ENCODE measurements around the gene KIAA1328.
"Not testable (repeated sequence)": the region's sequence is repeated elsewhere in the genome, so short reads cannot be mapped to it uniquely, and the experiment has no call there.

KIAA1328 gene

DNA sequence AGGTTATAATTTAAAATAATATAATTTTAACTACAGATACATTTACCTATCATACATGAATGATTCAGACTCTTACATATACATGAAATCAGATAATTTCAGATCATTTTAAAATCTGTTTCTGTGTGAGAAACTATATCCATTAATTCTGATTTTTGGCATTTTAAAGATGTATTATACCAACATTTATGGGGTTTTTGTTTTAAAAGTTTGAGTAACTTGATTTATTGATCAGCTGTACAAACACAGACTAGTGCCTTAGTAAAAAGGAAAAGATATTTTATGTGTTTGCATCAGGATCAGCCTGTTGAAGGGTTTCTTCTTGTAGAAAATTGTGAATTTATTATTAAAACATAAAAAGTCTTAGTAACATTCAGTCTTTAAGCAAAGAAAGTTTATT is 59.9 kb downstream of the KIAA1328 start:
- DNase-seq = no peak

DNA sequence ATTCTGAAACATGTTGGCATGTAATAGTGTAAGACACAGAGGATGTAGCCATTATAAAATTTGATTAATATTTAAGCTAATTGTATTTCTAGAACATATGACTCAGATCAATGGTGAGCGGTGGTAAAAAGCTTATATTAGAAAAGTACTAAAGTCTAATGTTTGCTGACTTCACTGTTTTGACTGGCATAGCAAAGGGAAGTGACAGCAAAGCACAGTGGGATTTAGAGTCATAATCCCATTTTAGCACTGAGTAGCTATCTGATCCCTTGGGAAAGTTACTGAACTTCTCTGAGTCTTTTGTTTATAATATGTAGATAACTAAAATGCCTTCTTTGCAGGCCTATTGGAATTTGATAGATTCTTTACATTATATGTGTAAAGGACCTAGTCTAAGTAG is 60.4 kb downstream of the KIAA1328 start:
- DNase-seq = no peak

DNA sequence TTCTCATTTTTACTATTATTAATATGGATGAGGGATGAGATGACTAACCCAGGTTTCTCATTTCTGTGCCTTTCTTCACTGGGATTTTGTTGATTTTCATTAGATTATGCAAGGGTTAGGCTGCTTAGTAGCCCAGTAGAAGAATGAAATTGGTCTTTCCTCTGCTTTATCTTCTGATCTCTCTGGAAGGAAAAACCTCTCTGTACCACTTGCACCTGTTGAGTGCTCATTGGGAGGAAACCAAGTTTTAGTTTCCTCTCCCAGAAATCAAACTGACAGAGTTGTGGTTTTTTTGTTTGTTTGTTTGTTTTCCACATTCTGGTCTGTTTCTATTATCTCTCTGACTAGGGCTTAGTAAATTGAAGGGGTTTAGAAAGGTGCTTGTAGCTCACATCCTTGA is 60.8 kb downstream of the KIAA1328 start:
- DNase-seq = no peak

DNA sequence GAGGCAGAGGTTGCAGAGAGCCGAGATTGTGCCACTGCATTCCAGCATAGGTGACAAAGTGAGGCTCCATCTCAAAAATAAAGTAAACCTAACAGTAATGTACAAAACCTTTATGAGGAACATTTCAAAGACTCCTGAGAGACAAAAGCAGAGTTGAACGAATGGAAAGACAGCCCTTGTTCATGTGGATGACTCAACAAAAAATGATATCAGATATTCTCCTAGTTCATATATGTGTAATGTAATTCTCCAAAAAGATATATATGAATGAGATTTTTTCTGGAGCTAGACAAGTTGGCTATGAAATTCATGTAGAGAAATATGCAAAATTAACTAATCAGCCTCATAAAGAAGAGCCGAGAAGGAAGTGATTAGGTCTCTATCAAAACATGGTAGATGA is 61.7 kb downstream of the KIAA1328 start:
- no peak for DNase-seq

DNA sequence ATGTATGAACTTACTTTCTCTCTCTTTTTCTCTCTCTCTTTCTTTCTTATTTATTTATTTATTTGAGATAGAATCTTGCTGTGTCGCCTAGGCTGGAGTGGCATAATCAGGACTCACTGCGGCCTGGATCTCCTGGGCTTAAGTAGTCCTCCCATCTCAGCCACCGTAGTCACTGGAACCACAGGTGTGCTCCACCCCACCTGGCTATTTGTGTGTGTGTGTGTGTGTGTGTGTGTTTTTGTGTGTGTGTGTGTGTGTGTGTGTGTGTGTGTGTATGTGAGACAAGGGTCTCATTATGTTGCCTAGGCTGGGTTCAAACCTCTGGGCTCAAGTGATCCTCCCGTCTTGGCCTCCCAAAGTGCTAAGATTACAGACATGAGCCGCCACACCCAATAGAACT is 64.3 kb downstream of the KIAA1328 start:
- DNase-seq = no peak

DNA sequence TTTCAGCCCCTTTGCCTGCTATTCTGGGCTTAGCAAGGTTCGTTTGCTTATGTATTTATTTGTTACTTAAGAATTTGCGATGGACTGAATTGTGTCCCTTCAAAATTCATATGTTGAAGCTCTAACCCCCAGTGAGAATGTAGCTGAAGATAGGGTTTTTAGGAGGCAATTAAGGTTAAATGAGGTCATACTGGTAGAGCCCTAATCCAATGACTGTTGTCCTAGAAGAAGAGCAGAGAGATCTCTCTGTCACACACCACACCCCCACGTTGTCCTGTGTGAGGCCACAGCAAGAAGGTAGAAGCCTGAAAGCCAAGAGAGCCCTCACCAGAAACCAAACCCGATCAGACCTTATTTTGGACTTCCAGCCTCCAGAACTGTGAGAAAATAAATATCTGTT is 66.7 kb downstream of the KIAA1328 start:
- DNase-seq = no peak

DNA sequence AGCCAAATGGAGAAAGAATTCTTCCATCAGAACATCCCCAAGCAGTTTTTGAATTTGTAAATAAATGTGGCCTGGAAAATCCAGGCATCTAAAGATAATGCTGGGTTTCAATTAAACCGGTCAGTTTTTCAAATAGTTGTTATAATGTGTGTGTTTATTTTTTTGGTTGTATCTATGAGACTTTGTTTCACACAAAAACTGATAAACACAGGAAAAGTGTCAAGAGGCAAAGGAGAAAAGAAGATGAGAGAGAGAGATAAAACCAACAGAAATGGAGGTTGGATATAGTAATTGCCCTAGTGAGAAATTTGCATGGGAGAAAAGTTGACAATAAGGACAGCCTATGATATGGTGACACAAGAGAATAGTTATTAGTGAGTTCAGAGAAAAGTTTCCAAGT is 68.3 kb downstream of the KIAA1328 start:
- DNase-seq = no peak

DNA sequence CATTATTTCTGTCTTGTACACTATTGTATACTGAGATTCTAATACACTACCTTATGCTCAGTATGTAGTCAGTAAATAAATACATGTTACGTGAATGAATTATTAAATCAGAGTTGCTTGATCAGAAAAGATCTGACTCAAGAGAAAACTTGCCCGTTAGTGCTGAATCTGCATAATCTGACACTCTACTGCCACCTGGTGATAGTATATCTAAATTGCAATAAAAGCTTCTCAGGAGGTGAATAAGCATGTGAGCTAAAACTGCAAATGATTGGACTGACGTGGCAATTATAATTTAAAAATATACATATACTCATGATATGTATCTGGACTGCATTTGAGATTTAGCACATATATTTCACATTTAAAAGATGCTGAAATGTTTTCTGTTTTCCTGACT is 70.4 kb downstream of the KIAA1328 start:
- DNase-seq = no peak

DNA sequence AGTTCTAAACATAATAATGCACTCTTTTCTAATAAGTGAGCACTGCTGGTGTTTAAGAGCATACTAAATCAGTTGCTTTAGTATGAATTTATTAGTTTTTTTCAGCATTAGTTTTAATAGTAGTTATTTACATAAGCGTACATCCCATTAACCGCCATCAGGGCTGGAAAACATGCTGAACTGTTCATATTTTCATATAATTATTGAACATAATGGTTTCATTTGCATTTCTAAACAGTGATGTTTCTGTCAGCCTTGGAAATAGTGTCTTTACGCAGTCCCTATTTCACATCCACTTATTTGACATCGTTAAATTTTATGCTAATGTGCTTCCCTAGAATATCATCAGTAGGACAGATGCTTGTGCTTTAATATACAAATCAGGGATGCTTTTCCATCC is 71.5 kb downstream of the KIAA1328 start:
- no peak for DNase-seq

DNA sequence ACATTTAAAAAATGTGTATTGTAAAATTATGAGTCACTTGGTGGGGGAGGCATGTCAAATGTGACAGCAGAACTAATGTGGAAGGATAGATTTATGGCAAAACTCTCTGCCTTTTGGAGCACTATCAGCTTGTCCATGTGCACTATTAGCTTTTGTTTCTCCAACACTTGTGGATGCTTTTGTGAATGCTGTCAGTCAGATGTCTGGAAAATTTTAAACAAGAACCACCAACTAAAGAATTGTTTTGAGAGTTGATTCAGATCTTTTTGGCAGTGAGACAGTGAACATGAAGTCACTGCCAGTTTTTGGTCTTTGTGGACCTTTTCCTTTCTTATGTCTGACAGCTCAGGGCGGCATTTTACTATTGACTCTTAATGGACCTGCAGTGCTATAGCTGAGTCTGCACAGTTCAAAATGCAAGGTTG is 72.4 kb downstream of the KIAA1328 start:
- no peak for DNase-seq

DNA sequence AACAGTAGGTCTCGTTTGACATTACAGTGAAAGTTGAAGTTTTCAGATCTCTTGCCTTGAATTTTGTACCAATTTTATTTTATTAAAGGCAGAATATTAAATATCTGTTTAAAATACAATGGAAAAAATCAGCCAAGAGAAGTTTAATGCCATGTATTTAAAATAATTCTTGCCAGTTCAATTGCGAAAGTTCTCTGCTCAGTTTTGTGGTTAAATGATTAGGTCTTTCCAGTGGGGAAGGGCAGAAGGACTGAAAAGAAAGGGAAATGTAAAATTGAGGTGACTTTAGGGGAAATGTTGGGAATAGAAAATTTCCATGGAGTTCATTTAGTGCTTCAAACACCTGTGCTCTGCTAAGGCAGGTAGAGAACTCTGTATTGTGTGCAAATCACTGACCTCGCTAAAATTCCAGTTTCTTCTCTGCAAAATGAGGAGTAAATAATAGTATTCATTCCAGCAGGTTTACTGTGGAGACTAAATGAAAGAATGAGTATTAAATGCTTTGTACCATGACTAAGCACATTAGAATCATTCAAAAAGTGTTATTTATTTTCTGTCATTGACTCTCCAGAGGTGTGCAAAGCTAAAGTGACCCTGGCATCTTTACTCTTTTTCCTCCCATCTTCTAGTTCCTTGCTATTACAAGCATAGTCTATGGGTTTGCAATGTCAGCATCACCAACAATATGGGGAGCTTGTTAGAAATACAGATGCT is 74.4 kb downstream of the KIAA1328 start:
- no peak for DNase-seq

DNA sequence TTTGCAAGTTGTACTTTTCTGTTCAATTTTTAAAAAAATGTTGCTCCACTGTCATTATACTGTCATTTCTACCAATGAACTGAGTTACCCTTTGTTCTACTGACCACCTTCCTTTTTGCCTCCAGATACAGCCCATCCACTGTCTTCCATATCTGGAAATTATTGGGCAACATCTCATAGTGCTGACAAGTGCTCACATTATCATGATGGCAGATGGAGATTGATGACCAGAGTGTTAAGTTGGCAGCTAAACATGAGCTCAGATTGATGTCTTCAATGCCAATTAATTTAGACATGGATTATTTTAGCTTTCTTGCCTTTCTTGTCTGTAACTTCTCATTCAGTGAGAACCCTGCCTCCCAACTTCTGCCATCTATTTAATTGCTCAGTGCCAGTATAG is 76.6 kb downstream of the KIAA1328 start:
- no peak for DNase-seq

DNA sequence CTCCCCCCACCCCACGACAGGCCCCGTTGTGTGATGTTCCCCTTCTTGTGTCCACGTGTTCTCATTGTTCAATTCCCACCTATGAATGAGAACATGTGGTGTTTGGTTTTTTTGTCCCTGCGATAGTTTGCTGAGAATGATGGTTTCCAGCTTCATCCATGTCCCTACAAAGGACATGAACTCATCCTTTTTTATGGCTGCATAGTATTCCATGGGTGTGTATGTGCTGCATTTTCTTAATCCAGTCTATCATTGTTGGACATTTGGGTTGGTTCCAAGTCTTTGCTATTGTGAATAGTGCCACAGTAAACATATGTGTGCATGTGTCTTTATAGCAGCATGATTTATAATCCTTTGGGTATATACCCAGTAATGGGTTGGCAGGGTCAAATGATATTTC is 80.4 kb downstream of the KIAA1328 start:
- DNase-seq = not testable (repeated sequence)

DNA sequence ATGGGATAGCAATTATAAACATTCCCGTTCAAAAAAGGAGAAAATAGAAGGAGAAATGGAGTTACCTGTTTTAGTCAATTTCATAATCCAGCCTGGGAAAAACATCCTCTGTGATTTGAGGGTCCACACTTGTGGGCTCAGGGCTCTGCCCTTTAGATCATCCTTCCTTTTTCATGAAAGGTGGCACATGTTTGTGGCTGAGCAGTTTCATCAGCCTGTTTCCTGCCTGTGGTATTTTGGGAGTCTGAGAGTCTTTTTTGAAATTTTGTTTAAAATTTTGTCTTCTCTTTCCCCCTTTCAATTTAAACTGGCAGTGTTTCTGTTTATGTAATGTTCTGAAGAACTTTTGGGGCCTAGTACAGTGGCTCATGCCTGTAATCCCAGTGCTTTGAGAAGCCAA is 84.0 kb downstream of the KIAA1328 start:
- no peak for DNase-seq

DNA sequence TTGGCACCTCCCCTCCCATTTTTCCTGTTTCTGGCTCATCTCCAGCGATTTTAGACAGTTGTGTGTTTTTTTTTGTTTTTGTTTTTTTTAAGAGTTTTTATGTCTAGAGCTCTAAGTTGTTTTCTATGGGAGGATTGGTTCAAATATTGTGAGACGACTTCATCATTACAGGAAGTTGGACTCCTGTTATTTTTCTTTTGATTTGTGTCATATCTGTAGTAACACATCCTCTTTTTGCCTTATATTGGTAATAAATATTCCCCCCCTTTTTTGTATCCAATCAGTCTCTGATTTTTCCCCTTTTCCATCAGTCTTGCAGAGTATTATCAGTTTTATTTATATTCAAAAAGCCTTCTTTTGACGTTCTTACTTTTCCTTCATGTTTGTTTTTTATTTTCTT is 89.0 kb downstream of the KIAA1328 start:
- no peak for DNase-seq

DNA sequence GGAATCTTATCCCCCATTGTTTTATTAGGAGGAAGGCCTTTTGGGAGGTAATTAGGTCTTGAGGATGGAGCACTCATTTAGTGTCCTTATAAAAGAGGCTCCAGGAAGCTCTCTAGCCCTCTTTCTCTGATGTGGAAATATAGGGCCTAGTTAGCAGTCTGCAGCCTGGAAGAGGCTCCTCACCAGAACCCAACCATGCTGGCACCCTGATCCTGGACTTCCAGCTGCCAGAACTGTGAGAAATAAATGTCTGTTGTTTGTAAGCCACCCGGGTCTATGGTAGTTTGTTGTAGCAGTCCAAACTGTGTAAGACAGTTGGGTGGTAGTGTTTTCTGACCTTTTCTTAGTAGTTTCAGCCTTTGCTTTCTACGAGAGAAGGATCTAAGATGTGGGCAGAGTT is 100.7 kb downstream of the KIAA1328 start:
- DNase-seq = no peak

DNA sequence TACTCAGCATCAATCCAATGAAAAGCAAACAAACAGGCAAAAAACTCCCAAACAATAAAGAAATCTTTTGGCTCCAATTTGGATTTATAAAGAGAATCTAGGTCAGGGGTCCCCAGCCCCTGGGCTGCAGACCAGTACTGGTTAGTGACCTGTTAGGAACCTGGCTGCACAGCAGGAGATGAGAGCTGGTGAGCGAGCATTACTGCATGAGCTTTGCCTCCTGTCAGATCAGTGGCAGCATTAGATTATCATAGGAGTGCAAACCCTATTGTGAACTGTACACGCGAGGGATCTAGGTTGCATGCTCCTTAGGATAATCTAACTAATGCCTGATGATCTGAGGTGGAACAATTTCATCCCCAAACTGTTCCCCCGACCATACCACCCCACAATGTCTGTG is 102.2 kb downstream of the KIAA1328 start:
- DNase-seq = no peak

DNA sequence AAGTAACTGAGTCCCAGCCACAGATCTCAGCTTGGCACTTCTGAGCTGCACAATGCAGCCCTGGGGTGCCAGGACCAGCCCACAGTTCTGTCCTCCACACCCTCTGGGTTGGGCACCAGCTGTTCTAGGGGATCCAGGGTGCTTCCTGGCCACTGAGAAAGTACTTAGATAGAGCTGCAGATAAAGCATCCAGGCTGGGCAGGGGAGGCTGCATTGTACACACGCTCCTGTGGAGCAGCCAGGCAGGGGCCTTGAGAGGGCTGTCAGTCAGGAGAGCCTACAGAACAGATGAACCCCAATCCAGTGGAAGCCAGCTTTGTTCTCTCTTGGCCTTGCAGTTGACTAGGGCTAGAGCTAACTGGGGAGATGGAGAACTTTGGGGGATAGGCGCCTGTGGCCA is 104.6 kb downstream of the KIAA1328 start:
- no peak for DNase-seq

DNA sequence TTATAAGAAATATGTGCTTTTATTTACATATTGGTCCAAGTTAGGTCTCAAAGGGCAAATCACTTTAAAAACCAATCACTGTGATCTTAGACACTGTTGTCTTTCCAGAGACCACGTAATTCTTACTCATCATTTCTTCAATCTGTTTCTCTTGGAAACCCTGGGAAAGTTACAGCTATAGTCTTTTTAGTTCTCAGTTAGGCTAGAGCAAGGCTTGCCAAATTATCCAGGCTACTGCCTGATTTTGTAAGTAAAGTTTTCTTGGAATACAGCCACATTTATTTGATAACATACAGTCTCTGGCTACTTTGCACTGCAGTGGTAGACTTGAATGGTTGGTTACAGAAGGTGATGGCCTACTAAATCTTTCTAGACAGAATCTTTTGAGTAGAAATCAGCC is 106.0 kb downstream of the KIAA1328 start:
- no peak for DNase-seq

DNA sequence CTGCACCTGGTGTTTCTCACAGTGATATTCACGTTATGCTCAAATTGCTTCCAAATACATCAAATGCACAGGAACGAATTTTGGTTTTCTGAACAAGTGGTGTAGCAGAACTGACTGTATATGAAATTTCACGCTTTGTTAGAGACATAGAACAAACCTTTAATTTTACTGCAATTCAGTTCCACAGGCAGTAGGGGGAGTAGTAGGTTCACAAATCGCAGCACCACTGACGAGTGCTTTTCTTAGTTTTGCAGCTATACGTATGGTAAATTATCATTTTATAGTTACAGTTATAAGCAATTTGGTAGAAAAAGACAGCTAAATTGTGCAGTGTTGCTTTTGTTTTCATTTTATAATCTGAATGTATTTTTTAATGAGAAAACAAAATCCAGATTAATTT is 113.3 kb downstream of the KIAA1328 start:
- DNase-seq = peak; percentile 8

DNA sequence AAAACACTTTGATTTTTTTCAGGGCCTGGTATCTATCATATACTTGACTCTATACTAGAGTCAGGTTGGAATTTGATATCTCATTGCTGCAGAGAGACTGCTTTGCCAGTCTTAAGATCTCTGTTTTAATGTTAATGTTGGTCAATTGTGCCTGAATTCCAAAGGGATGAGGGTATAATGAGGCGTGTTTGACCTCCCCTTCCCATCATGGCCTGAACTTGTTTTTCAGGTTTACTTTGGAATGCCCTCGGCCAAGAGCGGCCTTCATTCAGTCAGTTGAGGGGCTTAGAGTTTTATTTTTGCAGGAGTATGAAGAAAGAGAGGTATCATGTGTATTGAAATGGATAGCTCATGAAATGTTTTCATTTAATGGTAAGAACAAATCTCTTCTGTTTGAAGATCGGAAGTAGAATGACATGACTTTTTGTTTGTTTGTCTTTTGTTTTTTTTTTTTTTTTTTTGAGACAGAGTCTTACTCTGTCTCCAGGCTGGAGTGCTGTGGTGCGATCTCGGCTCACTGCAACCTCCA is 119.0 kb downstream of the KIAA1328 start:
- no peak for DNase-seq

DNA sequence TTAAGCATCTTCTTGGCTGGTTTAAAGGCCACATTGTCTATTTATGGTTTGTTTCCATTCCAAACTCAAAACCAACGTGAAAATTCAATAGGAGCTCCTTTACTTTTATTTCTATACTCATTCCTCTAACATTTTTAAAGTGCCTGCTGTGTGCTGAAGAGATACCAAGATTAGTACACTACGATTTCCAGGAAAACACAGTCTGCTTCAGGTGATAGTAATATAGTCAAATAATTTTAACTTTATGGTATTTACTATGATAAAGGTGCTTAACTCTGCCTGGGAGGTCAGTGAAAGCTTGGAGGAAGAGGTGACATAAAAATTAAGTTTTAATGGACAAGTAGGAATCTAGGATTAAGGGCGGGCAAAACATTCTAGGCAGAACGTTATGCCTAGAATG is 121.4 kb downstream of the KIAA1328 start:
- DNase-seq = no peak

DNA sequence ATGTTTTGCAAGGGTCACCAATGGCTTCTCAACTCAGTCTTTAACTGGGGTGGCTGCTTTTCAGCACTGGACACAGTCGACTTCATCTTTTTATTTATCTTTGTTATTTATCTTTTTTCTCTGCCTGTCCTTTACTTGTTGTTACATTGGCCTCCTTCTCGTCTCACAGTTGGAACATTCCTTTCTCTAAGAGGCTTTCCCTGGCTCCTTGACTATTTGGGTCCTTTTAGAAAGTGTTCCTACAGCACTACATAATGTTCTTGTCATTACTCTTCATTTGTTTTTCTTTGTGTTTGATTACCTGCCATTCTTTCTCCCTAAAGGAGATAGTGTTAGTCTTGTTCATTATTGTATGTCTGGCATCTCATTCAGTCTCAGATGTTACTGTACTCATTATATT is 122.0 kb downstream of the KIAA1328 start:
- DNase-seq = no peak

DNA sequence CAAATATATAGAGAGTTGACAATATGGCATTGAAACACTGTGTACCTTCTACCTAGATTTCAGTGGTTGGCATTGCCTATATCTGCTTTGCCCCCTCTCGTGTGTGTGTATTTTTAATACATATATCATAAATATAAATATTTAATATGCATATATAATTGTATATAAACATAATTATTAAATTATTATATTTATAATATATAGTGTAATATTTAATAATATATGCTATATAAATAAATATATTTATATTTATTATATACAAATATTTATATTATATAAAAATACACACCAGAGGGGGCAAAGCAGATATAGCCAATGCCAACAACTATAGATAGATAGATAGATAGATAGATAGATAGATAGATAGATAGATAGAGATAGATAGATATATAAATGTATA is 124.1 kb downstream of the KIAA1328 start:
- no peak for DNase-seq

DNA sequence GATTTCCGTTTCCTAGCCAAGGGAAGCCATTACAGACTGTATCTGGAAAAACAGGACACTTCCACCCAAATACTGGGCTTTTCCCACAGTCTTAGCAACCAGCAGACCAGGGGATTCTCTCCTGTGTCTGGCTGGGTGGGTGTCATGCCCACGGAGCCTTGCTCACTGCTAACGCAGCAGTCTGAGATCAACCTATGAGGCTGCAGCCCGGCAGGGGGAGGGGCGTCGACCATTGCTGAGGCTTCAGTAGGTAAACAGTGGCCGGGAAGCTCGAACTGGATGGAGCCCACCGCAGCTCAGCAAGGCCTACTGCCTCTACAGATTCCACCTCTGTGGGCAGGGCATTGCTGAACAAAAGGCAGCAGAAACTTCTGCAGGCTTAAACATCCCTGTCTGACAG is 131.1 kb downstream of the KIAA1328 start:
- no peak for DNase-seq

All from CD4-positive, alpha-beta T cell treated with Interleukin-4 for 4 hours (primary cell).